DOHH2 (cell line): ENCODE results near the gene SYTL5.

Experiments used
- H3F3A ChIP-seq: fragments of 200-600 bp; sonication (generic), shearing (Covaris generic); 2 replicates; pipeline ENCODE4 v1.6.0; 2016; ENCODE audit warnings: antibody characterized with exemption, mild to moderate bottlenecking; ENCODE audit not compliant: control insufficient read depth, insufficient read depth
- H3K27ac ChIP-seq: fragments of 200-600 bp; sonication (generic); 2 replicates; pipeline ENCODE4 v1.5.1; 2014; ENCODE audit warnings: low read depth, mild to moderate bottlenecking, low read length, moderate library complexity
- H3K27me3 ChIP-seq: fragments of 200-600 bp; sonication (generic); 2 replicates; pipeline ENCODE4 v1.6.1; 2014; ENCODE audit warnings: mild to moderate bottlenecking, low read length, mixed read lengths; ENCODE audit not compliant: control insufficient read depth
- H3K36me3 ChIP-seq: fragments of 200-600 bp; sonication (generic); 2 replicates; pipeline ENCODE4 v1.6.1; 2014; ENCODE audit warnings: mild to moderate bottlenecking, low read length, moderate library complexity, mixed read lengths; ENCODE audit not compliant: control insufficient read depth
- H3K4me1 ChIP-seq: fragments of 200-600 bp; sonication (generic); 2 replicates; pipeline ENCODE4 v1.6.1; 2014; ENCODE audit warnings: mild to moderate bottlenecking, low read length, mixed read lengths; ENCODE audit not compliant: control insufficient read depth
- H3K4me2 ChIP-seq: fragments of 200-600 bp; sonication (generic); 2 replicates; pipeline ENCODE4 v1.6.0; 2014; ENCODE audit warnings: mild to moderate bottlenecking, low read length, moderate library complexity
- H3K4me3 ChIP-seq: fragments of 200-600 bp; sonication (generic); 2 replicates; pipeline ENCODE4 v1.5.1; 2014; ENCODE audit warnings: mild to moderate bottlenecking, low read length, mixed read lengths
- H3K79me2 ChIP-seq: fragments of 200-600 bp; sonication (generic); 2 replicates; pipeline ENCODE4 v1.6.1; 2014; ENCODE audit warnings: mild to moderate bottlenecking, low read length, mixed read lengths; ENCODE audit not compliant: control insufficient read depth
- H3K9me2 ChIP-seq: fragments of 200-600 bp; sonication (generic); replicated peaks from 2 replicates; pipeline ENCODE4 v1.6.1; 2014; ENCODE audit warnings: mild to moderate bottlenecking, low read length, mixed read lengths; ENCODE audit not compliant: control insufficient read depth
- H3K9me3 ChIP-seq: fragments of 200-600 bp; sonication (generic); 2 replicates; pipeline ENCODE4 v1.6.1; 2014; ENCODE audit warnings: antibody characterized with exemption, low read length, mixed read lengths; ENCODE audit not compliant: control insufficient read depth, insufficient read depth
- H4K20me1 ChIP-seq: fragments of 200-600 bp; sonication (generic); 2 replicates; pipeline ENCODE4 v1.6.0; 2014; ENCODE audit warnings: low read depth, mild to moderate bottlenecking, antibody characterized with exemption, low read length, moderate library complexity; ENCODE audit not compliant: control insufficient read depth, insufficient read depth
- CTCF ChIP-seq: fragments of 200-600 bp; sonication (generic); IDR thresholded peaks from one replicate; pipeline ENCODE4 v1.5.1; 2014; ENCODE audit warnings: antibody characterized with exemption, mild to moderate bottlenecking, low read depth, low read length; ENCODE audit not compliant: poor library complexity, severe bottlenecking
- EZH2phosphoT487 ChIP-seq: fragments of 200-600 bp; sonication (generic); IDR thresholded peaks from 2 replicates; pipeline ENCODE4 v1.6.1; 2017; ENCODE audit warnings: borderline replicate concordance, mild to moderate bottlenecking, antibody characterized with exemption, low read length, moderate library complexity, mixed read lengths

The SYTL5 gene

GRCh38 chrX:38110231-38110630 lies 103.9 kb downstream of the SYTL5 start:
- H4K20me1 ChIP-seq: no peaks in the 10 kb centered on the region
- H3K27ac ChIP-seq: no peak overlapping the region
- H3F3A ChIP-seq: no peaks in the 10 kb centered on the region
- H3K27me3 ChIP-seq: no peaks in the 10 kb centered on the region
- H3K4me2 ChIP-seq: no peak overlapping the region
- H3K79me2 ChIP-seq: no peaks in the 10 kb centered on the region
- H3K9me2 ChIP-seq: no peaks in the 10 kb centered on the region
- no peak overlapping the region for H3K4me3 ChIP-seq
- no peaks in the 10 kb centered on the region for H3K9me3 ChIP-seq
- no peaks in the 10 kb centered on the region for H3K36me3 ChIP-seq
- TF ChIP-seq EZH2phosphoT487 (no peak), CTCF (no peak)
- H3K4me1 ChIP-seq: no peaks in the 10 kb centered on the region

GRCh38 chrX:38111196-38111595 lies 104.8 kb downstream of the SYTL5 start:
- H3K9me3 ChIP-seq: no peaks in the 10 kb centered on the region

GRCh38 chrX:38112566-38112965 lies 106.2 kb downstream of the SYTL5 start:
- Histone ChIP-seq H3K4me3 (no peak overlapping the region), H4K20me1 (no peaks in the 10 kb centered on the region), H3F3A (no peaks in the 10 kb centered on the region), H3K9me2 (no peaks in the 10 kb centered on the region), H3K4me1 (no peaks in the 10 kb centered on the region), H3K27ac (no peak overlapping the region), H3K9me3 (no peaks in the 10 kb centered on the region), H3K4me2 (no peak overlapping the region), H3K79me2 (no peaks in the 10 kb centered on the region), H3K27me3 (no peaks in the 10 kb centered on the region), H3K36me3 (no peaks in the 10 kb centered on the region)
- TF ChIP-seq CTCF (no peak), EZH2phosphoT487 (no peak)

More at GRCh38 chrX:38111196-38111595, 104.8 kb downstream of the SYTL5 start:
- no peaks in the 10 kb centered on the region for H3K4me1 ChIP-seq
- TF ChIP-seq EZH2phosphoT487: no peak
- TF ChIP-seq CTCF: no peak
- no peaks in the 10 kb centered on the region for H3F3A ChIP-seq
- no peaks in the 10 kb centered on the region for H3K36me3 ChIP-seq
- H3K27me3 ChIP-seq: no peaks in the 10 kb centered on the region
- H3K4me3 ChIP-seq: no peak overlapping the region
- no peaks in the 10 kb centered on the region for H4K20me1 ChIP-seq
- H3K9me2 ChIP-seq: no peaks in the 10 kb centered on the region
- no peaks in the 10 kb centered on the region for H3K79me2 ChIP-seq
- H3K27ac ChIP-seq: no peak overlapping the region
- H3K4me2 ChIP-seq: no peak overlapping the region

GRCh38 chrX:38116706-38117105 lies 110.4 kb downstream of the SYTL5 start:
- H3K27ac ChIP-seq: no peak overlapping the region
- no peaks in the 10 kb centered on the region for H4K20me1 ChIP-seq
- H3K9me2 ChIP-seq: no peaks in the 10 kb centered on the region
- TF ChIP-seq CTCF: no peak
- TF ChIP-seq EZH2phosphoT487: no peak
- no peaks in the 10 kb centered on the region for H3F3A ChIP-seq
- no peak overlapping the region for H3K4me3 ChIP-seq
- H3K4me1 ChIP-seq: no peaks in the 10 kb centered on the region
- H3K9me3 ChIP-seq: no peaks in the 10 kb centered on the region
- no peaks in the 10 kb centered on the region for H3K36me3 ChIP-seq
- H3K27me3 ChIP-seq: no peaks in the 10 kb centered on the region
- no peak overlapping the region for H3K4me2 ChIP-seq
- no peaks in the 10 kb centered on the region for H3K79me2 ChIP-seq
